ENCODE data around the gene SLC16A14.

DNA sequence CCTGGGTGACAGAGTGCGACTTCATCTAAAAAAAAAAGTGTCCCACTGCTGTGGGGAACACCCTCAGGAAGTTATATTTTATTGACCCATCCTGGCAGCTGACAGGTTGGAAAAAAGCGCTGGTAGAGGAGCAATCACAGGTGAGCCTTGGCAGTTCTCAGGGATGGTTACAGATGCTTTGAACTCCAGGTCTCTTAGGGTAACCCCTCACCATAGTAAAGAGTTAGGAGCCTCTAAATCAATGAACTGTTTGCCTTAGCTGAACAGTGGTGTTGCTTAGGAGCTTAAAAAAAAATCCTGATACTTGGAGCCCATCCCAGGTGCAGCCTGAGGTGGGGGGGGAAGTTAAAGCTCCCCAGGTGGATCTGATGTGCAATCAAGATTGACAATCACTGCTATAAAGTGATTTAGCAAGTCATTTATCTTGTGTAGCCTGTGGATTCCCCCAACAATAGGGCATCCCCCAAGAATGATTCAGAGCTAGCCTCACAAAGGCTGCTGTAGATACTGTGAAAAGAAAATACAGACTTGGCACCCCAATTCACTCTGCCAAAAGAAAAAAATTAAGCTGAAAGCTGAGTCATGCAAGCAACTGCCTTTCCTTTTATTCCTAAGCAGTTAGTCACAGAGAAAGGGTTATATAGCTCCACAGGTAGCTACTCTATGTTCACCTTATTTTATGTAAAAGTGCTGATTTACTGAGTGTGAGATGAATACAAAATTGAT, 14.8 kb downstream of the SLC16A14 start:
- TF ChIP-seq, protein P1, sequence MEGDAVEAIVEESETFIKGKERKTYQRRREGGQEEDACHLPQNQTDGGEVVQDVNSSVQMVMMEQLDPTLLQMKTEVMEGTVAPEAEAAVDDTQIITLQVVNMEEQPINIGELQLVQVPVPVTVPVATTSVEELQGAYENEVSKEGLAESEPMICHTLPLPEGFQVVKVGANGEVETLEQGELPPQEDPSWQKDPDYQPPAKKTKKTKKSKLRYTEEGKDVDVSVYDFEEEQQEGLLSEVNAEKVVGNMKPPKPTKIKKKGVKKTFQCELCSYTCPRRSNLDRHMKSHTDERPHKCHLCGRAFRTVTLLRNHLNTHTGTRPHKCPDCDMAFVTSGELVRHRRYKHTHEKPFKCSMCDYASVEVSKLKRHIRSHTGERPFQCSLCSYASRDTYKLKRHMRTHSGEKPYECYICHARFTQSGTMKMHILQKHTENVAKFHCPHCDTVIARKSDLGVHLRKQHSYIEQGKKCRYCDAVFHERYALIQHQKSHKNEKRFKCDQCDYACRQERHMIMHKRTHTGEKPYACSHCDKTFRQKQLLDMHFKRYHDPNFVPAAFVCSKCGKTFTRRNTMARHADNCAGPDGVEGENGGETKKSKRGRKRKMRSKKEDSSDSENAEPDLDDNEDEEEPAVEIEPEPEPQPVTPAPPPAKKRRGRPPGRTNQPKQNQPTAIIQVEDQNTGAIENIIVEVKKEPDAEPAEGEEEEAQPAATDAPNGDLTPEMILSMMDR (IDR thresholded peaks at IDR 0.05; ENCODE audit: insufficient read depth, low read length, poor library complexity, severe bottlenecking) = no peak
- TF ChIP-seq EZH2phosphoT487 (conservative IDR thresholded peaks at IDR 0.05; ENCODE audit: low read length) = no peak
